Naive B cell (primary cell): ENCODE measurements around the gene FAM20B. TPM values are rescaled to one million over a fixed set of nuclear protein-coding genes. Genes with fewer than 3 reads are reported as not detected.
A peak's percentile ranks its signal among the peaks of the same experiment; 100 is the strongest.
"Not testable (repeated sequence)": the region's sequence is repeated elsewhere in the genome, so short reads cannot be mapped to it uniquely, and the experiment has no call there.

Experiments used
- ATAC-seq, 2 donors: fragments of 150-1000 bp; cut with Tn5 transposase; 2 replicates each; pipeline ENCODE4 v1.10.0; 2021; ENCODE audit warnings: low read depth in 2 of 2, mild to moderate bottlenecking in 2 of 2, moderate library complexity in 2 of 2
- DNase-seq: peaks from one replicate; pipeline ENCODE4 v3.0.0; 2022
- H3K27ac Mint-ChIP-seq, 6 donors: one replicate each; pipeline ENCODE4 v1.8.0; 2020 to 2022; ENCODE audit warnings: mild to moderate bottlenecking in 6 of 6, mixed read lengths in 6 of 6, moderate library complexity in 5 of 6, inconsistent platforms in 2 of 6
- H3K27me3 Mint-ChIP-seq, 3 donors: one replicate each; pipeline ENCODE4 v1.8.0; 2021 to 2022; ENCODE audit warnings: mixed read lengths in 3 of 3, mild to moderate bottlenecking in 1 of 3
- H3K36me3 Mint-ChIP-seq, 2 donors: one replicate each; pipeline ENCODE4 v1.8.0; 2020 to 2022; ENCODE audit warnings: mixed read lengths in 2 of 2, inconsistent platforms in 1 of 2, mild to moderate bottlenecking in 1 of 2
- H3K4me1 Mint-ChIP-seq, 3 donors: one replicate each; pipeline ENCODE4 v1.8.0; 2020 to 2022; ENCODE audit warnings: mixed read lengths in 3 of 3, inconsistent platforms in 1 of 3, mild to moderate bottlenecking in 1 of 3, moderate library complexity in 1 of 3
- H3K4me3 Mint-ChIP-seq, 8 donors: one replicate each; pipeline ENCODE4 v1.8.0; 2020 to 2022; ENCODE audit warnings: mild to moderate bottlenecking in 8 of 8, mixed read lengths in 8 of 8, moderate library complexity in 8 of 8, inconsistent platforms in 2 of 8
- H3K9me3 Mint-ChIP-seq, 7 donors: one replicate each; pipeline ENCODE4 v1.8.0; 2020 to 2022; ENCODE audit warnings: mixed read lengths in 7 of 7, mild to moderate bottlenecking in 5 of 7, inconsistent platforms in 2 of 7, moderate library complexity in 1 of 7
- polyA plus RNA-seq, 6 donors: library from polyadenylated mRNA; unstranded; fragments of 300-500 nt; fragmentation: Illumina TruSeq; gene quantifications; one replicate each; pipeline ENCODE4 v1.2.3, GENCODE V29; 2021; ENCODE audit warnings: low read depth in 6 of 6

The FAM20B gene
- polyA plus RNA-seq, 6 donors from 2014 or later: 6.2 to 13.2 (median 8.6) TPM

- H3K9me3 Mint-ChIP-seq: no peaks in the 10 kb centered on the region
- no peak for DNase-seq
- ATAC-seq: no peak
- H3K4me3 Mint-ChIP-seq: no peak overlapping the region
- no peaks in the 10 kb centered on the region for H3K36me3 Mint-ChIP-seq
- H3K27ac Mint-ChIP-seq: peak overlapping the region in 2 of 6 donors; percentile 32 to 54
- H3K4me1 Mint-ChIP-seq: peaks cover 51 to 76% (median 72%) of the 10 kb centered on the region in 3 donors
- H3K27me3 Mint-ChIP-seq: no peaks in the 10 kb centered on the region
These were observed 4.4 kb downstream of the FAM20B start for GRCh38 chr1:179030130-179030529.

- no peak for DNase-seq
- H3K36me3 Mint-ChIP-seq: no peaks in the 10 kb centered on the region
- H3K27ac Mint-ChIP-seq: peak overlapping the region in 1 of 6 donors; percentile 32
- no peak for ATAC-seq
- H3K27me3 Mint-ChIP-seq: no peaks in the 10 kb centered on the region
- peak overlapping the region in 3 of 8 donors; percentile 11 to 37 (median 23) for H3K4me3 Mint-ChIP-seq
- peaks cover 54 to 77% (median 72%) of the 10 kb centered on the region in 3 donors for H3K4me1 Mint-ChIP-seq
- no peaks in the 10 kb centered on the region for H3K9me3 Mint-ChIP-seq
These were observed 5.0 kb downstream of the FAM20B start for GRCh38 chr1:179030683-179031082.

DNA sequence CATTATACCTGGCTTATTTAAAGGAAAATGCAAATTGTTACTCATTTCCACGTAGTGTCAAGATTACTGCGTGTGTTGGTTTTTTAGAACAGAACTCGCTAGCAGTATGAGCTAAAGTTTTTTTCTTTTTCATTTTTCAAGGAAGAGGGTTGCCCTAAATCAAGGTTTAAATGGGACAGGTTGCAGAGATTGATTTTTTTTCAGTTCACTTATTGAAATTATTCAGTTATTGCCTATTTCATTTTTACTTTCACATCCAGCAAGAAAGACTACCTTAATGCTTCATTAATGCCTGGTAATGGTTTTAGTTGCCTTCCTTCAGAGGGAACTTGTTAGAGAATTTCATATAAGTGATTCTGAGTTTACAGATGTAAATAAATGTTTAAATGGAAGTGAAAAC, 5.6 kb downstream of the FAM20B start:
- H3K36me3 Mint-ChIP-seq: no peaks in the 10 kb centered on the region
- H3K27ac Mint-ChIP-seq: peak overlapping the region in 1 of 6 donors; percentile 32
- ATAC-seq (no peak), DNase-seq (no peak)
- H3K4me1 Mint-ChIP-seq: peaks cover 57 to 83% (median 77%) of the 10 kb centered on the region in 3 donors
- no peaks in the 10 kb centered on the region for H3K9me3 Mint-ChIP-seq
- no peaks in the 10 kb centered on the region for H3K27me3 Mint-ChIP-seq
- peak overlapping the region in 3 of 8 donors; percentile 16 to 49 (median 37) for H3K4me3 Mint-ChIP-seq

- no peak for DNase-seq
- Mint-ChIP-seq H3K36me3 (no peaks in the 10 kb centered on the region), H3K4me1 (peaks cover 59 to 82% (median 78%) of the 10 kb centered on the region in 3 donors), H3K27me3 (no peaks in the 10 kb centered on the region), H3K27ac (peak overlapping the region in 1 of 6 donors; percentile 39), H3K4me3 (peak overlapping the region in 2 of 8 donors; percentile 37 to 40), H3K9me3 (no peaks in the 10 kb centered on the region)
- no peak for ATAC-seq
These were observed 6.3 kb downstream of the FAM20B start for GRCh38 chr1:179031855-179032513.

- ATAC-seq: peak; percentile 94 to 95
- Mint-ChIP-seq H3K4me1 (peaks cover 49 to 66% (median 65%) of the 10 kb centered on the region in 3 donors), H3K27me3 (no peaks in the 10 kb centered on the region), H3K9me3 (no peaks in the 10 kb centered on the region), H3K4me3 (peak overlapping the region; percentile 5 to 76 (median 60)), H3K27ac (peak overlapping the region; percentile 82 to 97 (median 94)), H3K36me3 (no peaks in the 10 kb centered on the region)
- peak; percentile 39 for DNase-seq
These were observed 9.0 kb downstream of the FAM20B start for GRCh38 chr1:179034720-179035119.

- H3K4me3 Mint-ChIP-seq: peak overlapping the region in 1 of 8 donors; percentile 27
- H3K27me3 Mint-ChIP-seq: no peaks in the 10 kb centered on the region
- ATAC-seq (no peak), DNase-seq (no peak)
- H3K27ac Mint-ChIP-seq: peak overlapping the region in 4 of 6 donors; percentile 24 to 95 (median 50)
- no peaks in the 10 kb centered on the region for H3K36me3 Mint-ChIP-seq
- no peaks in the 10 kb centered on the region for H3K9me3 Mint-ChIP-seq
- peaks cover 38 to 46% (median 46%) of the 10 kb centered on the region in 3 donors for H3K4me1 Mint-ChIP-seq
These were observed 11.3 kb downstream of the FAM20B start for GRCh38 chr1:179036844-179037465.

DNA sequence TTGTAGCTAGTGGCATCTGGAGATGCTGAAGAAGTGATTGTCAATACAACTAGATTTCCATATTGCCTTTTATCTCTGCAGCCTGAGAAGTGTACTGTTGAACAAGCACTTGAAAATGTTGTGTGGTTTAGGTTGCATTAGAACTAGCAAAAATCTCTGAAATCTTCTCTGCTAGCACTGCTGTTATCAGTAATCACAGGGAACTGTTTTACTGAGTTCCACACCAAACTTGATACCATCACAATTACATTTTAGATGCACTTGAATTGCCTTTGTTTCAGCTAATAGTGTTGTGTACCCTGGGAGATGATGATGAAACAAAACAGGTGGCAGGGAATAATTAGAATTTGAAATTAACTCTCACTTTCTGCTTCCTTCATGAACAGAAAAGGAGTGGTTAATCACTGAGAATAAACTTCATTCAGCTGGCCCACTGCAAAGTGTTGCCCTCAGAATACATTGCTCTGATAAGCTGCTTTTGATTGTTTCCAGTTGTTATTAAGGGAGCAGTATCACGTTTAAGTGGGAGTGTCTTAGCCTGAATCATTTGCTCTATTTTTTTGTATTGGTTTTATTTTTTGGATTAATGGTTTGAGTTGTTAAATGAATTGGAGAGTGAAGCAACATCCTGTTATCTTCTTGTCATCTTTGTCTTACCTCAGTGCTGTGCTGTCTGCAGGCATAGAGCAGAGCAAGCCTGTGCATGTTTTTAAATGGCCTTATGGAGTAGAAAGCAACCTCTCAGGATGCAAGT, 13.0 kb downstream of the FAM20B start:
- Mint-ChIP-seq H3K36me3 (peaks cover 0 to 4% of the 10 kb centered on the region in 2 donors), H3K27ac (peak overlapping the region in 1 of 6 donors; percentile 70), H3K4me1 (peaks cover 40 to 44% (median 40%) of the 10 kb centered on the region in 3 donors), H3K9me3 (no peaks in the 10 kb centered on the region), H3K27me3 (no peaks in the 10 kb centered on the region), H3K4me3 (peak overlapping the region in 1 of 8 donors; percentile 44)
- DNase-seq: no peak
- ATAC-seq: no peak

GRCh38 chr1:179039502-179040174, 13.9 kb downstream of the FAM20B start:
- H3K27ac Mint-ChIP-seq, H3K4me3 Mint-ChIP-seq, H3K36me3 Mint-ChIP-seq, H3K27me3 Mint-ChIP-seq, H3K9me3 Mint-ChIP-seq, ATAC-seq, DNase-seq: not testable (repeated sequence)
- H3K4me1 Mint-ChIP-seq: peaks cover 34 to 42% (median 37%) of the 10 kb centered on the region in 3 donors

DNA sequence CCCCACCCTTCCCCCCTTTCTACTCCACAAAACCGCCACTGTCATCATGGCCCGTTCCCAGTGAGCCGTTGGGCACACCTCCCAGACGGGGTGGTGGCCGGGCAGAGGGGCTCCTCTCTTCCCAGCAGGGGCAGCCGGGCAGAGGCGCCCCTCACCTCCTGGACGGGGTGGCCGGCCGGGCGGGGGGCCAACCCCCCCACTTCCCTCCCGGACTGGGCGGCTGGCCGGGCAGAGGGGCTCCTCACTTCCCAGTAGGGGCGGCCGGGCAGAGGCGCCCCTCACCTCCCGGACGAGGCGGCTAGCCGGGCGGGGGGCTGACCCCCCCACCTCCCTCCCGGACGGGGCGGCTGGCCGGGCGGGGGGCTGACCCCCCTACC, 14.5 kb downstream of the FAM20B start:
- H3K4me1 Mint-ChIP-seq: peaks cover 29 to 38% (median 31%) of the 10 kb centered on the region in 3 donors
- not testable (repeated sequence) for H3K27ac Mint-ChIP-seq, DNase-seq, H3K4me3 Mint-ChIP-seq, ATAC-seq, H3K27me3 Mint-ChIP-seq, H3K36me3 Mint-ChIP-seq, H3K9me3 Mint-ChIP-seq

GRCh38 chr1:179042087-179042486, 16.4 kb downstream of the FAM20B start:
- Mint-ChIP-seq H3K4me1 (peaks cover 17 to 27% (median 22%) of the 10 kb centered on the region in 3 donors), H3K36me3 (peaks cover 0 to 5% of the 10 kb centered on the region in 2 donors), H3K9me3 (no peaks in the 10 kb centered on the region), H3K4me3 (no peak overlapping the region), H3K27me3 (no peaks in the 10 kb centered on the region), H3K27ac (peak overlapping the region in 1 of 6 donors; percentile 64)
- ATAC-seq (no peak), DNase-seq (no peak)

DNA sequence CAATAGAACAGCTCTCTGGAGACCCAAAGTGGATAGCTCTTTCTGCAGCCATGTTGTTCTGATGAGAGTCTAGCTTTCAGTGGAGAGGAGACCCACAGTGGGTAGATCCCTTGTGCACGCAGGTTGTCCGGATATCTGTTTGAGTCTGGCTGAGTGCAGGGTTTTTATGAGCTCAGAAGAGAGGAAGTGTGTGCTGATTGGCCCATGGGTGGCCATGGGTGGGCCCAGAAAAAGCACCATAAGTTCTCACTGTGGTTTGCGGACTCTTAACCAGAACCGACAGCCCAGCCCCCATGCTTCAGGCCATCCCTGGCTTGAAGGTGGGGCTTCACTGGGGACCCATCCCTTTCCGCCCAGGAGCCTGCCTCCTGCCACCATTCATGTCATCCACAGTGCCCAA, 17.0 kb downstream of the FAM20B start:
- Mint-ChIP-seq H3K4me3 (no peak overlapping the region), H3K4me1 (peaks cover 21 to 32% (median 26%) of the 10 kb centered on the region in 3 donors), H3K27ac (no peak overlapping the region), H3K27me3 (no peaks in the 10 kb centered on the region), H3K9me3 (no peaks in the 10 kb centered on the region), H3K36me3 (peaks cover 0 to 5% of the 10 kb centered on the region in 2 donors)
- DNase-seq: no peak
- ATAC-seq: no peak

GRCh38 chr1:179043266-179043665, 17.6 kb downstream of the FAM20B start:
- Mint-ChIP-seq H3K9me3 (no peaks in the 10 kb centered on the region), H3K36me3 (peaks cover 0 to 5% of the 10 kb centered on the region in 2 donors), H3K27me3 (no peaks in the 10 kb centered on the region), H3K27ac (peak overlapping the region in 1 of 6 donors; percentile 33), H3K4me3 (no peak overlapping the region), H3K4me1 (peaks cover 21 to 34% (median 26%) of the 10 kb centered on the region in 3 donors)
- ATAC-seq (no peak), DNase-seq (no peak)

DNA sequence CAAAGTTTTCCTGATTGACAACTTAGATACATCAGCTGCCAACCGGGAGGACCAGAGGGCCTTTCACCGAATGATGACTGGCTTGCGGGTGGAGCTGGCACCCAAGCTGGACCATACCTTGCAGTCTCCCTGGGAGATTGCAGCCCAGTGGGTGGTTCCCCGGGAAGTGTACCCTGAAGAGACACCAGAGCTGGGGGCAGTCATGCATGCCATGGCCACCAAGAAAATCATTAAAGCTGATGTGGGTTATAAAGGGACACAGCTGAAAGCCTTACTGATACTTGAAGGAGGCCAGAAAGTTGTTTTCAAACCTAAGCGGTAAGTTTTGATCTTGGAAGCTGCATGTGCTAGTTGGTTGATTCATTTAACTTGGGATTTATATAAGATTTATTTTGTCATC, 18.2 kb downstream of the FAM20B start:
- Mint-ChIP-seq H3K27ac (no peak overlapping the region), H3K9me3 (no peaks in the 10 kb centered on the region)
- peak in 1 of 2 donors; percentile 23 for ATAC-seq

More for the DNA sequence above, 18.2 kb downstream of the FAM20B start:
- H3K4me1 Mint-ChIP-seq: peaks cover 15 to 31% (median 20%) of the 10 kb centered on the region in 3 donors
- H3K27me3 Mint-ChIP-seq: no peaks in the 10 kb centered on the region
- no peak for DNase-seq
- no peak overlapping the region for H3K4me3 Mint-ChIP-seq
- peaks cover 0 to 5% of the 10 kb centered on the region in 2 donors for H3K36me3 Mint-ChIP-seq
